ENCODE data around the gene CDH13. TPM values are rescaled to one million over a fixed set of nuclear protein-coding genes. Genes with fewer than 3 reads are reported as not detected.

The CDH13 gene
- polyA plus RNA-seq, 1 experiment, result 113 TPM

DNA sequence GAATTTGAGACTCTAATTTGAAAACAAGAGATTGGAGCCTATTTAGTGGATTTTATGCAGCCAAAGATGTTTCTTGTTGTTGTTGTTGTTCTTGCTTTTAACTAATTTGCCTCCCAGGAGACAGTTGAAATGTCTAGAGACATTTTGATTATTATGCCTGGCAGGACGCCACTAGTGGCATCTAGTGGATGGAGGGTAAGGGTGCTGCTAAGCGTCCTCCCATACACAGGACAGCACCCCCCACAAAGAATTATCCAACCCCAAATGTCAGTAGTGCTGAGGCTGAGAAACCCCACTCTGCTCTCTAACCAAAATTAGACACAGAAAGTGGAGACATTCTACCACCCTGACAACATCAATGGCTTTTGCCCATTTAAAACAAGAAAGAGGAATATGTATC, 1165.6 kb downstream of the CDH13 start:
- H3K27me3 ChIP-seq (ENCODE audit: control insufficient read depth, insufficient read depth, low read length), result no peaks in the 10 kb centered on the region
- ChIA-PET POLR2A (no interaction called here), CTCF (no interaction called here)
- H3K36me3 ChIP-seq (ENCODE audit: control insufficient read depth, insufficient read depth, low read length), result no peaks in the 10 kb centered on the region
- TF ChIP-seq, protein P1, sequence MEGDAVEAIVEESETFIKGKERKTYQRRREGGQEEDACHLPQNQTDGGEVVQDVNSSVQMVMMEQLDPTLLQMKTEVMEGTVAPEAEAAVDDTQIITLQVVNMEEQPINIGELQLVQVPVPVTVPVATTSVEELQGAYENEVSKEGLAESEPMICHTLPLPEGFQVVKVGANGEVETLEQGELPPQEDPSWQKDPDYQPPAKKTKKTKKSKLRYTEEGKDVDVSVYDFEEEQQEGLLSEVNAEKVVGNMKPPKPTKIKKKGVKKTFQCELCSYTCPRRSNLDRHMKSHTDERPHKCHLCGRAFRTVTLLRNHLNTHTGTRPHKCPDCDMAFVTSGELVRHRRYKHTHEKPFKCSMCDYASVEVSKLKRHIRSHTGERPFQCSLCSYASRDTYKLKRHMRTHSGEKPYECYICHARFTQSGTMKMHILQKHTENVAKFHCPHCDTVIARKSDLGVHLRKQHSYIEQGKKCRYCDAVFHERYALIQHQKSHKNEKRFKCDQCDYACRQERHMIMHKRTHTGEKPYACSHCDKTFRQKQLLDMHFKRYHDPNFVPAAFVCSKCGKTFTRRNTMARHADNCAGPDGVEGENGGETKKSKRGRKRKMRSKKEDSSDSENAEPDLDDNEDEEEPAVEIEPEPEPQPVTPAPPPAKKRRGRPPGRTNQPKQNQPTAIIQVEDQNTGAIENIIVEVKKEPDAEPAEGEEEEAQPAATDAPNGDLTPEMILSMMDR (IDR thresholded peaks at IDR 0.05; ENCODE audit: insufficient read depth, low read depth, low read length), result no peak
- no peak for DNase-seq (ENCODE audit: low read depth)
- no peak overlapping the region for H3K4me3 ChIP-seq (ENCODE audit: low read depth, low read length)

DNA sequence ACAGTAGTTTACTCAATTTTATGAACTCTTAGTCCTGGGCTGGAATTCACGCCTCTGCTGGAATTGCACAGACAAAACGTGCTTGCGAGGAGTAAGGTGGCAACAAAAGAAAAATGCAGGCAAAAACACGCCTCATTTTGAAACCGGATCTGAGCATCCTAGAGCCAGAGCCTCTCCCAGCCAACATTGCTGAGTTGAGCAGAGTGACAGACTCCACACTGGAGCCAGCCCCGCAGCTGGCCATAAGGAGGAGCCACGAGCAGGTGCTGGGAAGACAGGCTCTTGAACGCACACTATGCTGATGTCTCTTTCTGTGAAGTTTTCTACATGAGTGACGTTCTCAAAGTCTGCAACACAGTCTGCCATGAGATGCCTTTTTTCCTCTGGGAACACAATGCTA, 1166.4 kb downstream of the CDH13 start:
- CTCF ChIA-PET, result no interaction called here
- no peaks in the 10 kb centered on the region for H3K27me3 ChIP-seq (ENCODE audit: control insufficient read depth, insufficient read depth, low read length)
- TF ChIP-seq, protein P1 (IDR thresholded peaks at IDR 0.05; ENCODE audit: insufficient read depth, low read depth, low read length), result no peak
- H3K4me3 ChIP-seq (ENCODE audit: low read depth, low read length), result no peak overlapping the region
- POLR2A ChIA-PET, result no interaction called here
- H3K36me3 ChIP-seq (ENCODE audit: control insufficient read depth, insufficient read depth, low read length), result no peaks in the 10 kb centered on the region
- DNase-seq (ENCODE audit: low read depth), result no peak

GRCh38 chr16:83794860-83795554, 1168.2 kb downstream of the CDH13 start:
- TF ChIP-seq, protein P1 (IDR thresholded peaks at IDR 0.05; ENCODE audit: insufficient read depth, low read depth, low read length), result no peak
- POLR2A ChIA-PET, result interaction anchor here (0.6 kb wide), 1 partner anchor 25 kb away, joined by 3 read pairs; no protein-coding TSS in a partner anchor
- DNase-seq (ENCODE audit: low read depth), result no peak
- Histone ChIP-seq H3K36me3 (ENCODE audit: control insufficient read depth, insufficient read depth, low read length) (no peaks in the 10 kb centered on the region), H3K4me3 (ENCODE audit: low read depth, low read length) (no peak overlapping the region), H3K27me3 (ENCODE audit: control insufficient read depth, insufficient read depth, low read length) (no peaks in the 10 kb centered on the region)
- CTCF ChIA-PET, result interaction anchor here (1.0 to 1.3 kb wide), 2 partner anchors 12 to 18 kb away, joined by 3 to 5 read pairs; no protein-coding TSS in a partner anchor

DNA sequence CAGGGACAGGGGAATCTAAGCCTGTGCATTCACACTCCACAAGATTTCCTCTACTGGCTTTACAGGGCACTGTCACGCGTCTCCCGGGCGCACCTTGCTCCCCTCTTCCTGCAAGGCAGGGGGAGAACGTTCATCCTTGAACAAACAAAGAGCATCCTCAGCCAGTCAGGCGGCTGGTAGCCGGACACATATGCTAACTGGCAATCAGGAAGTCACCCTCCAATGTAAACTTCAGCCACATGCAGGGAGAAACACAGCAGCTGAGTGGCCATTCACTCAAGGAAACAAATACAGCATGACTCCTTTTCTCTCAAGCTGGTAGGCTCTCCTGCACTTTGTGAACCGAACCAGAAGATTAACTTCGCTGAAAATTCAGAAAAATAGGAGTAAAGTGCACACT, 1170.2 kb downstream of the CDH13 start:
- Histone ChIP-seq H3K27me3 (ENCODE audit: control insufficient read depth, insufficient read depth, low read length) (no peaks in the 10 kb centered on the region), H3K36me3 (ENCODE audit: control insufficient read depth, insufficient read depth, low read length) (no peaks in the 10 kb centered on the region), H3K4me3 (ENCODE audit: low read depth, low read length) (no peak overlapping the region)
- TF ChIP-seq, protein P1 (IDR thresholded peaks at IDR 0.05; ENCODE audit: insufficient read depth, low read depth, low read length), result no peak
- no peak for DNase-seq (ENCODE audit: low read depth)
- ChIA-PET CTCF (no interaction called here), POLR2A (no interaction called here)

DNA sequence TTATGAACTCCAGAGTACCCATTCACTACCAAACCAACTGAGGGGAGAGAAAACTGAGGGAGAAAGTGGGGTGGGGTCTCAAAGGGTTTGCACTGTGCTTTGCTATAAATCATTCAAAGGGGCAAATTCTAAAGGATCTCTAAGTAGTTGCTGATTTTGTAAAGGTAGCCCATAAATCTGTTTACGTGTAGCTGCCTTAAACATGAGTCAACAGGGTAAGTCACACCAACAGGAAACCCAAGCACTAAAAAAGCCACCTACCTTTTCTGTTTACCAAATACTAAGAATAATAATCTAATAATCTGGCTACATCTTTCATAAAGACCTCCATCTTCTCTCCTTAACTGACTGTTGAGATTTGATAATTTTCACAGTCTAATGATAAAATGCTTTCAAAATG, 1172.6 kb downstream of the CDH13 start:
- TF ChIP-seq, protein P1 (IDR thresholded peaks at IDR 0.05; ENCODE audit: insufficient read depth, low read depth, low read length), result no peak
- H3K36me3 ChIP-seq (ENCODE audit: control insufficient read depth, insufficient read depth, low read length), result no peaks in the 10 kb centered on the region
- no peaks in the 10 kb centered on the region for H3K27me3 ChIP-seq (ENCODE audit: control insufficient read depth, insufficient read depth, low read length)
- no peak for DNase-seq (ENCODE audit: low read depth)
- POLR2A ChIA-PET, result no interaction called here
- no peak overlapping the region for H3K4me3 ChIP-seq (ENCODE audit: low read depth, low read length)
- CTCF ChIA-PET, result no interaction called here
